GM23338 (cell line): ENCODE results near the gene IFT88. TPM values are rescaled to one million over a fixed set of nuclear protein-coding genes. Genes with fewer than 3 reads are reported as not detected.

Experiments
- ATAC-seq: fragments of 200-7000 bp; cut with Tn5 transposase; 3 replicates; pipeline ENCODE4 v1.9.1; 2020
- DNase-seq: peaks from one replicate; pipeline ENCODE4 v3.0.0-alpha.2; 2015; ENCODE audit warnings: low spot score
- H2AFZ ChIP-seq: fragments of 200-600 bp; sonication (generic); 2 replicates; pipeline ENCODE4 v1.8.0; 2016; ENCODE audit warnings: antibody characterized with exemption, mild to moderate bottlenecking, moderate library complexity
- H3F3A ChIP-seq: fragments of 200-600 bp; sonication (generic); replicated peaks from 2 replicates; pipeline ENCODE4 v1.8.0; 2017; ENCODE audit warnings: antibody characterized with exemption, mixed run types, low read depth
- H3K27ac ChIP-seq: fragments of 200-600 bp; sonication (generic); 2 replicates; pipeline ENCODE4 v1.6.1; 2016; ENCODE audit warnings: low read depth
- H3K27me3 ChIP-seq: fragments of 200-600 bp; sonication (generic); 2 replicates; pipeline ENCODE4 v1.8.0; 2016; ENCODE audit warnings: mild to moderate bottlenecking, mixed run types, moderate library complexity; ENCODE audit not compliant: insufficient read depth
- H3K36me3 ChIP-seq: fragments of 200-600 bp; sonication (generic); 2 replicates; pipeline ENCODE4 v1.8.0; 2016; ENCODE audit warnings: mild to moderate bottlenecking; ENCODE audit not compliant: insufficient read depth
- H3K4me1 ChIP-seq: fragments of 200-600 bp; sonication (generic); 2 replicates; pipeline ENCODE4 v1.8.0; 2016; ENCODE audit warnings: mild to moderate bottlenecking, moderate library complexity; ENCODE audit not compliant: insufficient read depth
- H3K4me2 ChIP-seq: fragments of 200-600 bp; sonication (generic); 2 replicates; pipeline ENCODE4 v1.7.1; 2017; ENCODE audit warnings: mixed run types
- H3K4me3 ChIP-seq: fragments of 200-600 bp; sonication (generic); 2 replicates; pipeline ENCODE4 v1.6.1; 2016; ENCODE audit warnings: mixed run types
- H3K79me2 ChIP-seq: fragments of 200-600 bp; sonication (generic); replicated peaks from 2 replicates; pipeline ENCODE4 v1.8.0; 2017; ENCODE audit warnings: mild to moderate bottlenecking; ENCODE audit not compliant: insufficient read depth
- H3K9me2 ChIP-seq: fragments of 200-600 bp; sonication (generic); 2 replicates; pipeline ENCODE4 v1.8.0; 2017; ENCODE audit not compliant: insufficient read depth
- H4K20me1 ChIP-seq: fragments of 200-600 bp; sonication (generic); replicated peaks from 2 replicates; pipeline ENCODE4 v1.8.0; 2017; ENCODE audit warnings: mild to moderate bottlenecking; ENCODE audit not compliant: insufficient read depth
- H3K27ac Mint-ChIP-seq: 2 replicates; pipeline ENCODE4 v1.8.0; 2020; ENCODE audit warnings: inconsistent platforms, mild to moderate bottlenecking, moderate library complexity, mixed read lengths
- H3K27me3 Mint-ChIP-seq: 3 replicates; pipeline ENCODE4 v1.8.0; 2022; ENCODE audit warnings: low read depth, mild to moderate bottlenecking, moderate library complexity, mixed read lengths, inconsistent platforms; ENCODE audit not compliant: insufficient read depth, poor library complexity
- H3K36me3 Mint-ChIP-seq: 3 replicates; pipeline ENCODE4 v1.8.0; 2021; ENCODE audit warnings: low read depth, mild to moderate bottlenecking, inconsistent platforms, moderate library complexity, mixed read lengths
- H3K4me1 Mint-ChIP-seq: 3 replicates; pipeline ENCODE4 v1.8.0; 2020; ENCODE audit warnings: mild to moderate bottlenecking, inconsistent platforms, mixed read lengths
- H3K4me3 Mint-ChIP-seq: 3 replicates; pipeline ENCODE4 v1.8.0; 2021; ENCODE audit warnings: moderate library complexity, mild to moderate bottlenecking, inconsistent platforms, mixed read lengths
- H3K9me3 Mint-ChIP-seq: 3 replicates; pipeline ENCODE4 v1.8.0; 2020; ENCODE audit warnings: moderate library complexity, mild to moderate bottlenecking, inconsistent platforms, mixed read lengths
- CREB1 ChIP-seq: fragments of 250-450 bp; sonication (Bioruptor Pico); IDR thresholded peaks from 2 replicates; pipeline ENCODE4 v1.5.0; 2020; ENCODE audit warnings: low read depth, mild to moderate bottlenecking, moderate library complexity
- ETS1 ChIP-seq: IDR thresholded peaks from 2 replicates; pipeline ENCODE4 v1.6.1; 2016; ENCODE audit warnings: antibody characterized with exemption
- EZH2 ChIP-seq: fragments of 200-600 bp; sonication (generic); IDR thresholded peaks from one replicate; pipeline ENCODE4 v1.8.0; 2017; ENCODE audit warnings: antibody characterized with exemption, mild to moderate bottlenecking, low read depth; ENCODE audit not compliant: unreplicated experiment
- EZH2phosphoT487 ChIP-seq: fragments of 200-600 bp; sonication (generic); IDR thresholded peaks from one replicate; pipeline ENCODE4 v1.8.1; 2018; ENCODE audit warnings: antibody characterized with exemption; ENCODE audit not compliant: unreplicated experiment
- JUNB ChIP-seq: IDR thresholded peaks from one replicate; pipeline ENCODE4 v1.6.1; 2016; ENCODE audit warnings: antibody characterized with exemption; ENCODE audit not compliant: unreplicated experiment
- NANOG ChIP-seq: IDR thresholded peaks from 2 replicates; pipeline ENCODE4 v1.6.1; 2016; ENCODE audit warnings: antibody characterized with exemption, borderline replicate concordance
- POLR2AphosphoS5 ChIP-seq: IDR thresholded peaks from 2 replicates; pipeline ENCODE4 v1.6.1; 2016; ENCODE audit warnings: antibody characterized with exemption, low read depth
- REST ChIP-seq: IDR thresholded peaks from one replicate; pipeline ENCODE4 v1.6.1; 2018; ENCODE audit warnings: antibody characterized with exemption; ENCODE audit not compliant: unreplicated experiment
- STAT1 ChIP-seq: IDR thresholded peaks from one replicate; pipeline ENCODE4 v1.6.1; 2016; ENCODE audit warnings: antibody characterized with exemption; ENCODE audit not compliant: unreplicated experiment
- ZNF114 ChIP-seq: fragments of 250-450 bp; sonication (Bioruptor Pico); IDR thresholded peaks from 2 replicates; pipeline ENCODE4 v1.5.0; 2020; ENCODE audit warnings: mild to moderate bottlenecking, moderate library complexity
- ZNF331 ChIP-seq: fragments of 250-450 bp; sonication (Bioruptor Pico); IDR thresholded peaks from 2 replicates; pipeline ENCODE4 v1.5.0; 2020; ENCODE audit warnings: low read depth, mild to moderate bottlenecking, moderate library complexity
- polyA plus RNA-seq: library from polyadenylated mRNA; unstranded; fragments of >200 nt; fragmentation: Nextera tagmentation; extraction: Ambion mirVana; gene quantifications from 2 replicates; pipeline ENCODE4 v1.2.1, GENCODE V29; 2016
- total RNA-seq: library from RNA; depleted of rRNA; stranded (reverse); fragments of >200 nt; shearing (Covaris generic); gene quantifications from 2 replicates; pipeline ENCODE4 v1.2.3, GENCODE V29; 2014
- TF ChIP-seq, protein P1 (sequence below): fragments of 250-450 bp; sonication (Bioruptor Pico); IDR thresholded peaks from 2 replicates; pipeline ENCODE4 v1.5.0; 2020; ENCODE audit warnings: mild to moderate bottlenecking, moderate library complexity
- TF ChIP-seq, protein P2 (sequence below), 2 experiments: fragments of 200-600 bp in 1 of 2; sonication (generic) in 1 of 2; conservative IDR thresholded peaks; 2 replicates each; pipeline versions ENCODE4 v1.5.1 to v1.6.1; 2016 to 2017; ENCODE audit warnings: antibody characterized with exemption in 2 of 2, low read depth in 2 of 2, mild to moderate bottlenecking in 2 of 2, moderate library complexity in 1 of 2

IFT88 gene
- total and polyA plus RNA-seq, 2 experiments from 2014 or later, result 8.2 to 8.7 TPM

- no peak overlapping the region for H3K4me2 ChIP-seq
- H3K27me3 Mint-ChIP-seq, result peaks cover 2% of the 10 kb centered on the region
- H3K36me3 ChIP-seq, result no peaks in the 10 kb centered on the region
- no peaks in the 10 kb centered on the region for H3K9me3 Mint-ChIP-seq
- no peak overlapping the region for H3K27ac ChIP-seq
- ATAC-seq (no peak), DNase-seq (no peak)
- H2AFZ ChIP-seq, result no peak overlapping the region
- H4K20me1 ChIP-seq, result no peaks in the 10 kb centered on the region
- TF ChIP-seq ETS1 (no peak), REST (no peak), CREB1 (CRISPR knock-in tag) (no peak), POLR2AphosphoS5 (no peak), STAT1 (no peak), JUNB (no peak), ZNF331 (CRISPR knock-in tag) (no peak), NANOG (no peak), ZNF114 (CRISPR knock-in tag) (no peak), EZH2 (no peak), EZH2phosphoT487 (no peak)
- TF ChIP-seq, protein P1, sequence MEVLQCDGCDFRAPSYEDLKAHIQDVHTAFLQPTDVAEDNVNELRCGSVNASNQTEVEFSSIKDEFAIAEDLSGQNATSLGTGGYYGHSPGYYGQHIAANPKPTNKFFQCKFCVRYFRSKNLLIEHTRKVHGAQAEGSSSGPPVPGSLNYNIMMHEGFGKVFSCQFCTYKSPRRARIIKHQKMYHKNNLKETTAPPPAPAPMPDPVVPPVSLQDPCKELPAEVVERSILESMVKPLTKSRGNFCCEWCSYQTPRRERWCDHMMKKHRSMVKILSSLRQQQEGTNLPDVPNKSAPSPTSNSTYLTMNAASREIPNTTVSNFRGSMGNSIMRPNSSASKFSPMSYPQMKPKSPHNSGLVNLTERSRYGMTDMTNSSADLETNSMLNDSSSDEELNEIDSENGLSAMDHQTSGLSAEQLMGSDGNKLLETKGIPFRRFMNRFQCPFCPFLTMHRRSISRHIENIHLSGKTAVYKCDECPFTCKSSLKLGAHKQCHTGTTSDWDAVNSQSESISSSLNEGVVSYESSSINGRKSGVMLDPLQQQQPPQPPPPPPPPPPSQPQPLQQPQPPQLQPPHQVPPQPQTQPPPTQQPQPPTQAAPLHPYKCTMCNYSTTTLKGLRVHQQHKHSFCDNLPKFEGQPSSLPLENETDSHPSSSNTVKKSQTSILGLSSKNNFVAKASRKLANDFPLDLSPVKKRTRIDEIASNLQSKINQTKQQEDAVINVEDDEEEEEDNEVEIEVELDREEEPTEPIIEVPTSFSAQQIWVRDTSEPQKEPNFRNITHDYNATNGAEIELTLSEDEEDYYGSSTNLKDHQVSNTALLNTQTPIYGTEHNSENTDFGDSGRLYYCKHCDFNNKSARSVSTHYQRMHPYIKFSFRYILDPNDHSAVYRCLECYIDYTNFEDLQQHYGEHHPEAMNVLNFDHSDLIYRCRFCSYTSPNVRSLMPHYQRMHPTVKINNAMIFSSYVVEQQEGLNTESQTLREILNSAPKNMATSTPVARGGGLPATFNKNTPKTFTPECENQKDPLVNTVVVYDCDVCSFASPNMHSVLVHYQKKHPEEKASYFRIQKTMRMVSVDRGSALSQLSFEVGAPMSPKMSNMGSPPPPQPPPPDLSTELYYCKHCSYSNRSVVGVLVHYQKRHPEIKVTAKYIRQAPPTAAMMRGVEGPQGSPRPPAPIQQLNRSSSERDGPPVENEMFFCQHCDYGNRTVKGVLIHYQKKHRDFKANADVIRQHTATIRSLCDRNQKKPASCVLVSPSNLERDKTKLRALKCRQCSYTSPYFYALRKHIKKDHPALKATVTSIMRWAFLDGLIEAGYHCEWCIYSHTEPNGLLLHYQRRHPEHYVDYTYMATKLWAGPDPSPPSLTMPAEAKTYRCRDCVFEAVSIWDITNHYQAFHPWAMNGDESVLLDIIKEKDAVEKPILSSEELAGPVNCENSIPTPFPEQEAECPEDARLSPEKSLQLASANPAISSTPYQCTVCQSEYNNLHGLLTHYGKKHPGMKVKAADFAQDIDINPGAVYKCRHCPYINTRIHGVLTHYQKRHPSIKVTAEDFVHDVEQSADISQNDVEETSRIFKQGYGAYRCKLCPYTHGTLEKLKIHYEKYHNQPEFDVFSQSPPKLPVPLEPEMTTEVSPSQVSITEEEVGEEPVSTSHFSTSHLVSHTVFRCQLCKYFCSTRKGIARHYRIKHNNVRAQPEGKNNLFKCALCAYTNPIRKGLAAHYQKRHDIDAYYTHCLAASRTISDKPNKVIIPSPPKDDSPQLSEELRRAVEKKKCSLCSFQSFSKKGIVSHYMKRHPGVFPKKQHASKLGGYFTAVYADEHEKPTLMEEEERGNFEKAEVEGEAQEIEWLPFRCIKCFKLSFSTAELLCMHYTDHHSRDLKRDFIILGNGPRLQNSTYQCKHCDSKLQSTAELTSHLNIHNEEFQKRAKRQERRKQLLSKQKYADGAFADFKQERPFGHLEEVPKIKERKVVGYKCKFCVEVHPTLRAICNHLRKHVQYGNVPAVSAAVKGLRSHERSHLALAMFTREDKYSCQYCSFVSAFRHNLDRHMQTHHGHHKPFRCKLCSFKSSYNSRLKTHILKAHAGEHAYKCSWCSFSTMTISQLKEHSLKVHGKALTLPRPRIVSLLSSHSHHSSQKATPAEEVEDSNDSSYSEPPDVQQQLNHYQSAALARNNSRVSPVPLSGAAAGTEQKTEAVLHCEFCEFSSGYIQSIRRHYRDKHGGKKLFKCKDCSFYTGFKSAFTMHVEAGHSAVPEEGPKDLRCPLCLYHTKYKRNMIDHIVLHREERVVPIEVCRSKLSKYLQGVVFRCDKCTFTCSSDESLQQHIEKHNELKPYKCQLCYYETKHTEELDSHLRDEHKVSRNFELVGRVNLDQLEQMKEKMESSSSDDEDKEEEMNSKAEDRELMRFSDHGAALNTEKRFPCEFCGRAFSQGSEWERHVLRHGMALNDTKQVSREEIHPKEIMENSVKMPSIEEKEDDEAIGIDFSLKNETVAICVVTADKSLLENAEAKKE (CRISPR knock-in tag), result no peak
- TF ChIP-seq, protein P2, sequence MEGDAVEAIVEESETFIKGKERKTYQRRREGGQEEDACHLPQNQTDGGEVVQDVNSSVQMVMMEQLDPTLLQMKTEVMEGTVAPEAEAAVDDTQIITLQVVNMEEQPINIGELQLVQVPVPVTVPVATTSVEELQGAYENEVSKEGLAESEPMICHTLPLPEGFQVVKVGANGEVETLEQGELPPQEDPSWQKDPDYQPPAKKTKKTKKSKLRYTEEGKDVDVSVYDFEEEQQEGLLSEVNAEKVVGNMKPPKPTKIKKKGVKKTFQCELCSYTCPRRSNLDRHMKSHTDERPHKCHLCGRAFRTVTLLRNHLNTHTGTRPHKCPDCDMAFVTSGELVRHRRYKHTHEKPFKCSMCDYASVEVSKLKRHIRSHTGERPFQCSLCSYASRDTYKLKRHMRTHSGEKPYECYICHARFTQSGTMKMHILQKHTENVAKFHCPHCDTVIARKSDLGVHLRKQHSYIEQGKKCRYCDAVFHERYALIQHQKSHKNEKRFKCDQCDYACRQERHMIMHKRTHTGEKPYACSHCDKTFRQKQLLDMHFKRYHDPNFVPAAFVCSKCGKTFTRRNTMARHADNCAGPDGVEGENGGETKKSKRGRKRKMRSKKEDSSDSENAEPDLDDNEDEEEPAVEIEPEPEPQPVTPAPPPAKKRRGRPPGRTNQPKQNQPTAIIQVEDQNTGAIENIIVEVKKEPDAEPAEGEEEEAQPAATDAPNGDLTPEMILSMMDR (conservative IDR thresholded peaks at IDR 0.05; ENCODE audit: low read depth in 2 of 2), result no peak
- H3K4me1 ChIP-seq, result peaks cover 31% of the 10 kb centered on the region
- H3K9me2 ChIP-seq, result no peaks in the 10 kb centered on the region
- no peak overlapping the region for H3K27ac Mint-ChIP-seq
- H3K36me3 Mint-ChIP-seq, result no peaks in the 10 kb centered on the region
- no peak overlapping the region for H3K4me3 Mint-ChIP-seq
- H3K4me1 Mint-ChIP-seq, result peaks cover 52% of the 10 kb centered on the region
- H3F3A ChIP-seq, result no peaks in the 10 kb centered on the region
- no peaks in the 10 kb centered on the region for H3K79me2 ChIP-seq
- no peaks in the 10 kb centered on the region for H3K27me3 ChIP-seq
- H3K4me3 ChIP-seq, result no peak overlapping the region
Measured at GRCh38 chr13:20680416-20681080, 113.6 kb downstream of the IFT88 start.
